Cerebellar cortex (tissue), 1 donor: Measurements from ENCODE around the gene CDCA7L.
"Not testable (repeated sequence)": the region's sequence is repeated elsewhere in the genome, so short reads cannot be mapped to it uniquely, and the experiment has no call there.

Experiments used
- DNase-seq: peaks from one replicate; pipeline ENCODE4 v3.0.0-alpha.2; 2015; ENCODE audit warnings: low spot score

The CDCA7L gene

DNA sequence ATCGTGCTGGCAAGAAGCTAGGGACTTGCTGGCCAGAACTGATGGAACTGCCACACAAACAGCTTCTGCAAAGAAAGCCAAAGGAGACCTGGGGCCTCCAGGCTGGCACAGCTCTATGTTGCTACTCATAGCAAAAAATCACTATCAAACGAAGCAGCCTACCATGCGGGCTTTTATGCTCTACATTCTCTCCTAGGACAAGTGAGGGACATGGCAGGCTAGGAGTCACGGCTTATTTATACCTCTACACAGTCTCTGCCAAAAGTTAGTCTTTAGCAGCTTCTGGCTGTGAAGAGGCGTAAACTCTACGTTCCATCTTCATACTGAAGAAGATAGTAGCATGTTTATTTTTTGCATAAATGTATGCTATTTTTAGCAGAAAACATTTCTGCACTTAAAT lies 35.4 kb downstream of the CDCA7L start:
- DNase-seq = no peak

DNA sequence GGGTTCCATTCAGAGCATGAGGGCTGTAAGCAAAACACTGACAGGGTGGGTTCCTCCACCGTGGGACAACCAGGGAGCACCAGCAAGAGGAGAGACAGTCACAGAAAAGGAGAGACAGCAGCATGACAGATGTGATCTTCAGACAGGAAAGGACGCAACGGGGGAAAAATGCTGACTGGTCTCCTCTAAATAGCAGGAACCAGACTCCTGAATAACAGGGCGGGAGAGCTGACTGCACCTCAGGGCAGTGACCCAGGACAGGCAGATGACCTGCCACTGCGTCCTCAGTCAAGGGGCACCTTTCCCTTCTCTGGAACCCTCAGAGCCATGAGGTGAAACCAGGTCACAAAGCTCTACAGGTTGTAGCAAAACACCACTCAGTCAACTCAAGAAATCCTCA lies 37.0 kb downstream of the CDCA7L start:
- no peak for DNase-seq

DNA sequence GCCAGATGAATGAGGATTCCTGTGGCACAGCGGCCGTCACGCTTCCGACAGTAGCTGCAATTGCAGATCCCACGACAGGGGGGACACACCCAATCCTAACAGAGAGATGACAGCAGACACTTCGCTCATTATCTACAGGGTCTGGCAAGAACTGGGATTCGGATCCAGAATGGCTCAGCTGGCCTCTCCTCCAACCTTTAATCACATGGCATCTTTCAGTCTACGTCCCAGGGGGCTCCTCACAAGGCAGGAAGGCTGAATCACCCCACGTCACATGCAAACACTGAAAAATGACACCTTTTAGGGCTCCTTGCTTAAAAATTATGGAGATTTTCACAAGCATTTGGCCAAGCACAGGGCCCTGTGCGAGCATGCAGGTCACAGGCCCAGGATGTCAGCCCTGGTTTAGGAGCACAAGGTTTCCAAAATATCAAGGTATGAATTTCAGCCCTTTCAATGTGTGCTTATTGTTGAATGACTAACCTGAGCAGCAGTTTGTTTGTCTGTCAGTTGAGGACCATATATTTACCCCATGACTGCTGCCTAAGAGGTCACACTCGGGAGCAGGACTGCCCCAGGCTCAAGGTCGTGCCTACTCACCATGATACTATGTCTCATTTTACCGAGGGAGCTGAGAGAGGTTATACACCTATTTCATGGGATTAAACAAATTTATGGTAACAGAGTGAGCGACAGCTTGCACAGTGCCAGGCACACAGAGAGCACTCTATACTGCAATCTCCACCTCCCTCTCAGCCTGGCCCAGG lies 42.5 kb downstream of the CDCA7L start:
- no peak for DNase-seq

DNA sequence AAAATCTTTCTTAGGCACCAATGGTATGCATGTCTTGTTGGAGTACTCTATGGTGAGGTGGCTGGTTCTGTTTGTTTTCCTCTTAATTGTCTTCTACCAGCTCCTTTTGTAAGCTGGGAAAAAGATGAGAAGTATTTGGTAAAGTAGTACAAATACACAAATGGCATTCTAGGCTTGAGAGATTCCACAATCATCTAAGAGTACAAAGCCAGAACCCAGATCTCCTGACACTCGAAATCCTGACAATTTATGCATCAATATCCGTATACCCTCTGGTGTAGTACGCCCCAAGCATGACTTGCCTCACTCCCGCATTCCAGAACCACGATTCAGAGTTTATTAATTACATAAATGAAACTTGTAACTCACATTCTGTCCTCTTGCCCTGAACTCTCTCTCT lies 43.5 kb downstream of the CDCA7L start:
- no peak for DNase-seq

DNA sequence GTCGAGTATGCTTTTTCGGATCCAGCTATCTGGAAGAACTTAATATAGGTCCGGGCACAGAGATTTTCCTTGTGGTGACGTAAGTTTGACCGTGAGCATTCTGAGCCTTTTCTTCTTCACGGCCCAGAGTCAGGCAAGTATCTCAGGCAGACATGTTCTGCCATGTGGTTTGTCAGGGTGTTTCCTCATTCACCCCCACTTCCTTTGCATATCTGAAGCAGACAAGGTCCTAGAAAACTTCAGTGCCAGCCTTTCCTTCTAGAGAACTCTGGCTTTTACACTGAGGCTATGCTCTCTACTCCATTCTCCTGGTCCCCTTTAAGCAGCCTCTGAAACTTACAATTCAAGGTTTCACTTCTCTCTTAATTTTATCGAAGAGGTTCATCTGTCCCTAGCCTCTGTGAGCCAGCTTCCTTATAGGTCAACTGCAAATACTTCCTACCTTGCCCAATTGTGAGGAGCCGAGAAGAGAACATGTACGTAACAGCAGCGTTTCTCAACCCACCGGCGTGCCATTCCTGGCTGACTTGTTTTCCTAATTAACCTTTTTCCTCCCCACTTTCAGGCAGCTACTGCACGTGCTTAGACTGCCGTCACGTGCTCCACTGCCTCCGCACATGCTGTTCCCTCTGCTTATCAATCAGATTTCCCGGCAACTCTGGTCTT lies 47.3 kb downstream of the CDCA7L start:
- no peak for DNase-seq

DNA sequence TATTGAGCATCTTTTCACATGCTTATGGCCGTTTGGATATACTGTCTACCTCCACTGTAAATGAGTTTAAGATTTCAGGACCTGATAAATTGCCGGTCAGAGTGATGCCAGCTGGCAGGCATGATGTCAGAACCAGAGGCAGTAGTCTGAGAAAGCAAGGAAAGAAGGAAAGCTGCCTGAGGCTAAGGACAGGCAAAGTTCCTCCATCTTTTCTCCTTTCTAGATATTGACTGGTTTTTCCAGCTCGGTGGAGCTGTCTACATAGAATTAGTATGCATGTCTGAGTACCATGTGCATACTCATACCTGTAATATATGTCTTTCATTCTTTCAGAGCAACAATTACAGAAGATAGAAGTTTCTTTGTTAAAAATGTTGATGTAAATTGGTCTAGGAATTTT lies 52.3 kb downstream of the CDCA7L start:
- no peak for DNase-seq

DNA sequence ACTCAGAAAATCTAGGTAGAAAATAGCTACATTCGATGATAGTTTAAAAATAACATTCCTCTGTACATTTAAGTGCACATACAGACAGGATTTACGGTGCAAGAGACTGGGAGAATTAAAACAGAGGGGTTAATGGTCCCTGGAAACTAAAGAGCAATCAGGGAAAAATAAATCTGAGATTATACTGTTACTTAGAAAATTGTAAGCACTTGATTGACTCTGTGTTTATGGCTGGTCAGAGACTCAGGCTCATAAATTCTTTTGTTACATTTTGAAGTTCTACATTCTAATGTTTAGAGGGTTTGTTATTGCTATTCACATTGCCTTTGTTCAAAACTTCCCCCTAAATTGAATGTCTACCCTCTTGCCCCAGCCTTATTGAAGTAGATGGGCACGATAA lies 54.4 kb downstream of the CDCA7L start:
- peak; percentile 15 for DNase-seq

DNA sequence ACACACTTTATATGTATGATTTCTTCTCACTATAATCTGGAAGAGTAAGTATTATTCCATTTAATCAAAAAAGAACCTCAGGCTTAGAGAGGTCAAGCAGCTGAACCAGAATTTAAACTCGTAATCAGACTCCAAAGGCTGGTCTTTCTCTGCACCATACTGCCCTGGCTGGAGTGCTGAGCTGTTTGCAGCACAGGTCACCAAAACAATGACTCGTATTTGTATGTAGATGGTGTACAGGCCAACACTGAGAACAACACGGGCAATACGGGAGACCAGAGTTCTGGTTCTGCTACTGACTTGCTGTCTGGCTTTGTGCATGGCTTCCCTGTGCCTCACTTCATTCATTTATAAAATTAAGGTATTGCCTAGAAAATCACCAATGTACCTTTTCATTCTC lies 57.9 kb downstream of the CDCA7L start:
- DNase-seq = peak; percentile 19

DNA sequence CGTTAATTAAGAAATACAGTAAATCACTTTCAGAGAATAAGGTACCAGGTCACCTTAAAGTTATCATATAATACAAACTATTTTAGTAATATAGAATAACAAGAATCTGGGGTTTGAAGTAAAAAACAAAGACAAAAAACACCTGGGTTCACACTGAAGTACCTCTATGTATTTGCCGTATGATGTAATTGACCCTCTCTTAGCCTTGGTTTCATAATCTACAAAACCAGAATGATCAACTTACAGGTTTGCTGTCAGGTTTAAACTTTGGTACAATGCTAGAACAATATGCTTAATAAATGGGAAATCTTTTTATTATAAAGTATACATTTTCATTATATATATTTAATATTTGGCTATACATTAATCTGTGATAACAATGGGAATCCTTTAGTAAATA lies 58.3 kb downstream of the CDCA7L start:
- DNase-seq = no peak

DNA sequence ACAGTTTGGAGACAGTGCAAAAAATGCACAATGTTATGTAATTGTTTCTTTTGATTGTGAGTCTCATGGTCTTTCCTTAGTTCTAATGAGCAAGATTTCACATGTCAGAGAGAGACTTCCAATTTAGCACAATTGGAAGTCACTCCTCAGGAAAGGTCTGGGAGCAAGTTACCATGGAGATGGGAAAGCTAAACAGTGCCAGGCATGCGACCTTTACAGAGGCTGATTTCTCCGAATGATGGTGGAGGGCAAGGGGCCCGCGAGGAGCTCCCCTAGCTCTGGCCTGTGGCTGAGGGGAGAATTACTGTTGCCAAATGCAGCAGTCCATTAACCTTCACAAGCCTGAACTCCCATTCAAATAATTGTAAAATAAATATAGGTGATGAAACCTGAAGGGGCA lies 59.3 kb downstream of the CDCA7L start:
- peak; percentile 35 for DNase-seq

DNA sequence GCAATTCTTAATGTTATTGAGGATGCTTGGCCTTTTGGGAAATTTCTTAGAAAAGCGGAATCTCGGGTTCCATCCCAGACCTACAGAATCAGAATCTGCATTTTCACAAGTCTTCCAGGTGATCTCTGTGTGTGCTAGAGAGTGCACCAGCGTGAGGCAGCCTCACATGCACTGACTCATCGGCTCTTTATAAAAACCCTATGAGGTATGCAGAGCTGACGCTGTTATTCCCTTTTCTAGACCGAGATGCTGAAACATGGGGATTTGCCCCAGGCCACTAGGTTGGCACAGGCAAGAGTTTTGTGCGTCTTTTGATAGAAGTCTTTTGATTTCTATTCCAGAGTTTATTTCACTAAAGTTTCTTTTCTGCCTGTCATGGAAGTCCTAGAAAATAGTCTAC lies 61.2 kb downstream of the CDCA7L start:
- no peak for DNase-seq

DNA sequence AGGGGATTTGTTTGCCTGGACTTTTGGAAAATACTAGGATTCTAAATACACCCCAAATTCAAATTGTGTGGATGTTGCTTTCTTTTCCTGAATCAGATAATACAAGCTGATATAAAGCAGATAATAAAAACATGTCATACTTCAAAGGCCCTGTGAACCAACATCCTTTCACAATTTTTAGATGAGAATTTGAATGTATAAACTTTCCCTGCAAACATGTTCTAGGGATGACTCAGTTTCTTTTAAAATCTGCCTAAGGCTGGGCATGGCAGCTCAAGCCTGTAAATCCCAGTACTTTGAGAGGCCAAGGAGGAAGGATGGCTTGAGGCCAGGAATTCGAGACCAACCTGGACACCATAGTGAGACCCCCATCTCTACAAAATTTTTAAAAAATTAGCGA lies 62.2 kb downstream of the CDCA7L start:
- not testable (repeated sequence) for DNase-seq

DNA sequence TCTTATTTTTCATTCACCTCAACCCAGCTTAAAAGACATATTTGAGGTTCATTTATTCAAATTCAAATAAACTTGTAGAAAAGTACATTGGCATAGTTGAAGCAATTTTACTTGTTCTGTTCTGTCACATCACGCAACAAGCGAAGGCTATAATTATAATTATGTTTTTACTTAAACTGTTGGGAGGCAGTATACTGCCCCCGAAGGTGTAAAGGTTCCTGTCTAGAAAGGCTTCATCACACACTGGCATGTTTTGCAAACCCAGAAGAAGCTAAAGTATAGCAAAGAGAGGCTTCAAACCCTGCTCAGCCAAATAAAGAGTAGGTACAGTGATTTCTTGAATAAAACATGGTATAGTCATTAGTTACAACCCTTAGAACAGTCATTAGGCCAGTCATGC lies 62.6 kb downstream of the CDCA7L start:
- DNase-seq = no peak

DNA sequence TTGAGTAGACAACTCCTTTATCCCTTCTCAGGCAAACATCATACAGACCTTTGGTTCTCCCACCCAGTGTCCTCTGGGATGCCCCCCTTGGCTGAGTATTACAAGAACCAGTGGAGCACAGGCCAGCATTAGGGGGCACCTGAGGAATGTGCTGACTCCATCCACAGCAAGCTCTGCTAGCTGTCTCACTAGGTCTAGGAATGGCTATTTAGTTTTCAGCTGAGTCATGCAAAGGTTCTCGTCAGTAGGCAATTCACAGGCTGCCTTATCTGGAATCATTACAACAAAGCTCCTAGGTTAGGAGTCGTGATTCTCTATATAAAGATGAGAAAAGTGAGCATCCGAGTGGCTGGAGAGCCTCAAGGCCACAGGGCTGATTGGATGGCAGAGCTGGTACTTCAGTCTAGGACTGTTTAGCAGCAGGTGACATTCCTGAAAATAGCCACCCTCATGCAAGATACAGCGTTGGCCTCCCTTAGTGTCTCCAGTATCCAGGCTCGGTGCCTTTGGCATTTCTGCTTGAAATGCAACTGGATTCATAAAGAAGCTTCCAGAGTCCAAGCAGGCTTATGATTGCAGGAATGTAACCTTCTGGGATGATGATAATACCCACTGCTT lies 75.8 kb downstream of the CDCA7L start:
- peak; percentile 22 for DNase-seq

DNA sequence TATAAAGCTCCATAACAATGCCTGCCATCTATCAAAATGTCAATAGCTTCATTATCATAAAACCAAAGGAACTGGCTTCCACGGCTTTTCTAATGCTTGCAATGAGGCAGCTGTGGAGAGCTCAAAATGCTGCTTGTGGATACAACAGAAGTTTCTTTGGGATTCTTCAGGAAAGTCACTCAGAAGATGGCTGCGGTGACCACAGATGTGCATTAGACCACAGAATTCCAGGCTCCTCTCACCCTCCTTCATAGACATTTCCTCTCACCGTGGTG lies 77.2 kb downstream of the CDCA7L start:
- DNase-seq = no peak

DNA sequence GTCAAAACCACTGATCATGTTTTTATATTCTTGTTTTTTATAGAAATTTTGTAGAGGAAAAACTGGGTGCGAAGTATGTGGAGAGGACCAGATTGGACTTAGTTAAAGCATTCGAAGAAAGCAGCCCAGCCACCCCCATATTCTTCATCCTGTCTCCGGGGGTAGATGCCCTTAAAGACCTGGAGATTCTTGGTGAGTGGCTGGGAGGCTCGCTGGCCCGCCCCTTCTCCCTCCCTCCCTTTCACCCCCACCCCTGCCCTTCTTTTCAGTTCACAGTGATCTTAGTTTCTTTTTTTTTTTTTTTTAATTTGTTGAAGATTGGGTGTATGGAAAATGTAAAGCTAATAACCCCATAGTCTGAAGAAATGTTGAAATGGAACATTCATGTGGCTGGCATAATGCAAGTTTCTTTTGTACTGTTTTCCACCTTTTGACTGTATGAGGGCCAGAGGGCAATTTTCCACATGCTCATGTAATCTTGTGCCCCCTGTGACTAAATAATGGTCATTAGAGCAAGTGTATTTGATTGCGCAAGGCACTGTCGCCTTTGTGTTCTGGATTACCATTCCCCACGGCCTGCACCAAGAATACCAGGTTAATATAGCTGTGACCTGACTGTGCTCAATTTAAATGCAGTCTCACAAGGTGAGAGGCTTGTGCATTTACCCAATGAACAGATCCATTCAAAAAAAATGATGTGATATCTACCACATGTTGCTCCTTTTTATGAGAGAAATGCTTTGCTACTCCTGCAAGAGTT lies 77.7 kb downstream of the CDCA7L start:
- DNase-seq = peak; percentile 33

DNA sequence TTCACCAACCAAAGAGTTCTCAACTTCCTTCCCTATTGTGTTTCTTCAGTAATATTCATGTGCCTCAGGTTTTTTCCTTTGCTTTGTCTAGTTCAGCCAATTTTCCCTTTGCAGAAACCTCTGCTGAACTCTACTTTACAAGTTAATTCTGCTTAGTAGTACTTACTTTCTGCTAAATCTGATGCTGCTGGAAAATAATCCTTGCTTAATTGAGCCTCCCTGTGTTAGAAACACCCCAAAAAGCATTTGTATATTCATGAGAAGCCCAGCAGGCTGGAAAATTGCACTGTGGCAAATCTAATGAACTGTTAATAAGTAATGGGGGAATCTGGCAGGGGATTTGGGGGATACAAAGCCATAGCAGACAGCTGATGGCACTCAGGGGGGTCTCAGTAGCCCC lies 78.5 kb downstream of the CDCA7L start:
- DNase-seq = no peak

DNA sequence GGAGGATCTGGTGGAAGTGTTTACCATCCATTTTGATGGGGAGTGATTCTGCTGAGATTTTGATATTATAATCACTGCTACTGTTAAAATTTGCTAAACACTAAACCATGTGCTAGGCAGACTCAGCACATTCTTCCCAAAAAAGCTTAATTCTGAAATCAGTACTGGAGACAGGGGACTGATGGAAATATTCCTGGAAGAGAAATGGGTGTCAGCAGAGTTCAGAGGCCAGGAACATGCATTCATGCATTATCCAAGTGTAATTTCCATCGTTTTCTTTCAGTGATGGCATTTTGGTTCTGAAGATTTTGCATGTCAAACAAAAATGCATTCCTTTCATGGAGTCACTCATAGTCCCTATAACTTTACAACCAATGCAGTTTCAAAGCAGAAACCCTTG lies 79.0 kb downstream of the CDCA7L start:
- no peak for DNase-seq

DNA sequence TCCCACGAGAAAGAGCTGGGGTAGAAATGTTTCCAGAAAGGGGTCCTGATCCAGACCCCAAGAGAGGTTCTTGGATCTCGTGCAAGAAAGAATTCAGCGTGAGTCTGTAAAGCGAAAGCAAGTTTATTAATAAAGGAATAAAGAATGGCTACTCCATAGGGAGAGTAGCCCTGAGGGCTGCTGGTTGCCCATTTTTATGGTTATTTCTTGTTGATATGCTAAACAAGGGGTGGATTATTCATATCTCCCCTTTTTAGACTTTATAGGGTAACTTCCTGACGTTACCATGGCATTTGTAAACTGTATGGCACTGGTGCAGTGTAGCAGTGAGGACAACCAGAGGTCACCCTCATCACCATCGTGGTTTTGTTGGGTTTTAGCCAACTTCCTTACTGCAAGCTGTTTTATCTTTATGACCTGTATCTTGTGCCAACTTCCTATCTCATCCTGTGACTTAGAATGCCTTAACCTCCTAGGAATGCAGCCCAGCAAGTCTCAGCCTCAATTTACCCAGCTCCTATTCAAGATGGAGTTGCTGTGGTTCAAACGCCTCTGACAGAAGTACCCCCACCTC lies 80.0 kb downstream of the CDCA7L start:
- not testable (repeated sequence) for DNase-seq

DNA sequence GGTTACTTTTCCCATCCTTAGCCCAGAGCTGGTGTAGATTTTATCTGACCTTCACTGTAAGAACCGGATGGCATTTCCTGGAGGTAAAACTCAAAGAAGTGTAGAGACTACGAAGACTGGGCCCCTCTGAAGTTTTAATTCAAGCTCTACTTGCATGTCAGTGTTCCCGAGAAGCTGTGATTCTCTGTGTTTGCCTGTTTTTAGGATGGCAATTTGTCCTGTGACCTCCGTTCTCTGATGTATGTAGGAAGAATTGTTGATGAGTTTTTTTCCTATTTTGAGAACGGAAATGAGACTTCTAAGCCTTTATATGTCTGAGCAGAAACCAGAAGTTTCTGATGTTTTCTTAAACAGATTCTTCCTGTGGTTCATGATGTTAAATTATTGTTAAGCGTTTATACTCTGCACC lies 94.1 kb downstream of the CDCA7L start:
- DNase-seq = no peak
